Mucosa of descending colon (tissue), 3 donors: Measurements from ENCODE around the gene CDC42SE2. TPM values are rescaled to one million over a fixed set of nuclear protein-coding genes. Genes with fewer than 3 reads are reported as not detected.

Experiments used
- ATAC-seq: fragments of 200-7000 bp; cut with Tn5 transposase; one replicate; pipeline ENCODE4 v1.9.1; 2020; ENCODE audit warnings: mild to moderate bottlenecking, moderate library complexity
- DNase-seq, 3 donors: peaks; one replicate each; pipeline ENCODE4 v3.0.0-alpha.2; 2020
- H3K36me3 ChIP-seq: fragments of 200-600 bp; one replicate; pipeline ENCODE4 v1.8.0; 2021; ENCODE audit warnings: low read depth, mild to moderate bottlenecking
- H3K4me1 ChIP-seq: fragments of 200-600 bp; one replicate; pipeline ENCODE4 v1.8.0; 2021; ENCODE audit warnings: low read depth, mild to moderate bottlenecking
- H3K4me3 ChIP-seq: fragments of 200-600 bp; one replicate; pipeline ENCODE4 v1.8.0; 2021; ENCODE audit warnings: mild to moderate bottlenecking
- H3K9me3 ChIP-seq: fragments of 200-600 bp; one replicate; pipeline ENCODE4 v1.8.0; 2021; ENCODE audit warnings: mild to moderate bottlenecking
- intact Hi-C, 2 donors: fragments of 100-400 bp; cut with DNase I in 1 of 2; cut with micrococcal nuclease in 1 of 2; formaldehyde crosslinking; loops; one replicate each; pipeline versions ENCODE4 v1.11.0 to v1.11.1; 2022; cut with DNase I, micrococcal nuclease
- total RNA-seq, 3 donors: library from RNA; stranded (reverse); fragmentation: NEBNext Ultra II Directional in 2 of 3; extraction: Animal tissue kit (Norgen Biotek cat#: 25700) in 2 of 3; gene quantifications; one replicate each; pipeline versions ENCODE4 v1.2.1 to v1.2.4, GENCODE V29; 2021 to 2023
- TF ChIP-seq, protein P1 (sequence below): fragments of 200-600 bp; IDR thresholded peaks from one replicate; pipeline ENCODE4 v1.8.0; 2022; ENCODE audit warnings: antibody characterized with exemption, mild to moderate bottlenecking
- donor health status: DM: no; HTN: no; CAD: no; lungs with moderate emphysema.
- donor health status: DM: no; HTN: no; CAD: no.
- donor health status: DM: no; HTN: yes; CAD: no.

CDC42SE2 gene
- total RNA-seq, 3 donors from 2014 or later, result 60.5 to 116 (median 101) TPM

DNA sequence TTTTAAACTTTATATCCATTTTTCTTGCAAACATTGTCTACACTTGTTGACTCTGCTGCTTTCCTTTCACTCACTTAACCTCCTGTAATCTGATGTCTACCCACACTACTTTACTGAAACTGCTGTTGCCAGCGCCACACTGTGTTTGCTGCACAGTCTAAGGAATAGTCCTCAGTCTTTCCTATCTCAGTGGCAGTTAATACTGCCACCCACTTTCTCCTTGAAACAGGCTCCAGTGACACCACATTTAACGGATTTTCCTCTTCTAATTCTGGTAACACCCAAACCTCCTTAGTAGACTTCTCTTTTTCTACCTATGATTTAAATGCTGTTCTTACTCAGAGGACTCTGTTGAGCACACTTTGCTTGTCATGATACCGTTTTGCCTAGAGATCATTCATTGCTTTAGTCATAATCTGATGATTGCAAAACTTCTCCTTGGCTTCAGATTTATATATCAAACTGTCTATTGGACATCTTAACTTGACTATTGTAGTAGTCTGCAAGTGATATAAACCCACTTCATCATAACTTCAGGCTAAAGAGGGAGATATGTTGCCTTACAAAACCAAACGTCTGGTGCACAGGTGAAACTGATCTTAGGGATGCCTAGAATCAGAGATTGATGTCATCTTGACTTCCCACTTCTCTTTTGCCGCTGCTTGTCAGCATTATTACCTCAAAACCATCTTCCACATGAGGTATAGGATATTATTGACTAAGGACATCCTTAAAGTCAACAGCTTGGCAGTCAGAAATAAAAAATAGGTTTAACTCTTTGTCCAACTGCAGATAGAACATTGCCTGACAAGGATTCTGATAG, 94.1 kb downstream of the CDC42SE2 start:
- TF ChIP-seq, protein P1, sequence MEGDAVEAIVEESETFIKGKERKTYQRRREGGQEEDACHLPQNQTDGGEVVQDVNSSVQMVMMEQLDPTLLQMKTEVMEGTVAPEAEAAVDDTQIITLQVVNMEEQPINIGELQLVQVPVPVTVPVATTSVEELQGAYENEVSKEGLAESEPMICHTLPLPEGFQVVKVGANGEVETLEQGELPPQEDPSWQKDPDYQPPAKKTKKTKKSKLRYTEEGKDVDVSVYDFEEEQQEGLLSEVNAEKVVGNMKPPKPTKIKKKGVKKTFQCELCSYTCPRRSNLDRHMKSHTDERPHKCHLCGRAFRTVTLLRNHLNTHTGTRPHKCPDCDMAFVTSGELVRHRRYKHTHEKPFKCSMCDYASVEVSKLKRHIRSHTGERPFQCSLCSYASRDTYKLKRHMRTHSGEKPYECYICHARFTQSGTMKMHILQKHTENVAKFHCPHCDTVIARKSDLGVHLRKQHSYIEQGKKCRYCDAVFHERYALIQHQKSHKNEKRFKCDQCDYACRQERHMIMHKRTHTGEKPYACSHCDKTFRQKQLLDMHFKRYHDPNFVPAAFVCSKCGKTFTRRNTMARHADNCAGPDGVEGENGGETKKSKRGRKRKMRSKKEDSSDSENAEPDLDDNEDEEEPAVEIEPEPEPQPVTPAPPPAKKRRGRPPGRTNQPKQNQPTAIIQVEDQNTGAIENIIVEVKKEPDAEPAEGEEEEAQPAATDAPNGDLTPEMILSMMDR, result no peak
- DNase-seq (no peak), ATAC-seq (peak; percentile 34)
- H3K9me3 ChIP-seq, result no peaks in the 10 kb centered on the region
- no peaks in the 10 kb centered on the region for H3K4me1 ChIP-seq
- intact Hi-C loops, result no loop called here
- no peak overlapping the region for H3K4me3 ChIP-seq
- H3K36me3 ChIP-seq, result no peaks in the 10 kb centered on the region

DNA sequence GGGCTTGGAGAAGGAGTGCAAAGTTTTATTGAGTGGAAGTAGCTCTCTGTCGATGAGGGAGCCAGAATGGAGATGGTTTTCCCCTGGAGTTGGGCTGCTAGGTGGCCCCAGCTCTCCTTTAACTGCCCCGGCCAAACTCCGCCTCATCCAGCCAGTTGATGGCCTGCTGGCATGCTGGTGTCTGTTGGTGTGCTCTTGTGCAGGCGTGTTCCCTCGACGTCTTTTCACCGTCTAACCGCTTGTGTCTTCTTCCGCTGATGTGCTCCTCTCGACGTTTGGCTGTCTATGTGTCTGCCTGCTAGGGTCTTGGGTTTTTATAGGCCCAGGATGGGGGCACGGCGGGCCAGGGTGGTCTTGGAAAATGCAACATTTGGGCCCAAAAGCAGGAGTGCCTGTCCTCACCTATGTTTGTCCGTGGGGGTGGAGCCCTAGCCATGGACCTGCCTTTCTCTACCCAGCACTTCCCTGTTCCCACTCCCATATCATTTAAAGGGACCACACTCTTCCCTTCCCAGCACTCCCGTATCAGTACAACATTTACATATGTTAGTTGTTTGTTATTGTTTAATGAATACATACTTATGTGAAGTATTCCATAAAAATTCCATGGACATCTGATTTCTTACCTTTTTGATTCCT, 97.9 kb downstream of the CDC42SE2 start:
- DNase-seq (no peak), ATAC-seq (no peak)
- Histone ChIP-seq H3K36me3 (no peaks in the 10 kb centered on the region), H3K4me3 (no peak overlapping the region), H3K9me3 (no peaks in the 10 kb centered on the region), H3K4me1 (no peaks in the 10 kb centered on the region)
- intact Hi-C loops, result no loop called here
- TF ChIP-seq, protein P1, result no peak

DNA sequence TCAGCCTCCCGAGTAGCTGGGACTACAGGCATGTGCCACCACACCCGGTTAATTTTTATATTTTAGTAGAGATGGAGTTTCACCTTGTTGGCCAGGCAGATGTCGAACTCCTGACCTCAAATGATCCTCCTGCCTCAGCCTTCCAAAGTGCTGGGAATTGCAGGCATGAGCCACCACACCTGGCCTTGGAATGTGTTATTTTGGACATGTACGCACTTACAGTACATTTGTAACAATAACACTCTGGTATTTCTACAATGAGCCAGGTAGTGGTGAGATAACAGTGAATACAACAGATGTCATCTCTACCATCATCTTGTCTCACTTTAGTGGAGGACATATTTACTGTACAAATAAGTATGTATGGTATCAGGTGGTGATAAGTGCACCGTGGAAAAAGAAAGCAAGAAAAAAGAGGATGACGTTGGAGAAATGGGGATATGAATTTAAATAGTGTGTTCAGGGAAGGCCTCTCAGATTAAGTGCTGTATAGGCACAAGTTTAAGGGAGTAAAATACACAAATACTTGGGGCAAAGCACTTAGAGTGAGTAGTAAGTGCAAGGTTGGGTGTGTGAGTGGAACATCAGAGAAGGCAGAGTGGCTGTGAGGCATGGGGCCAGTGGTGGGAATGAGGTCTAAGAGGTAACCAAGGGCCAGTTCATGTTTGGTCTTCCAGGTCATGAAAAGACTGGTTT, 100.1 kb downstream of the CDC42SE2 start:
- peaks cover 4% of the 10 kb centered on the region for H3K4me1 ChIP-seq
- H3K36me3 ChIP-seq, result no peaks in the 10 kb centered on the region
- intact Hi-C loops, result no loop called here
- H3K9me3 ChIP-seq, result no peaks in the 10 kb centered on the region
- TF ChIP-seq, protein P1, result no peak
- ATAC-seq (peak; percentile 16), DNase-seq (no peak)
- H3K4me3 ChIP-seq, result no peak overlapping the region

DNA sequence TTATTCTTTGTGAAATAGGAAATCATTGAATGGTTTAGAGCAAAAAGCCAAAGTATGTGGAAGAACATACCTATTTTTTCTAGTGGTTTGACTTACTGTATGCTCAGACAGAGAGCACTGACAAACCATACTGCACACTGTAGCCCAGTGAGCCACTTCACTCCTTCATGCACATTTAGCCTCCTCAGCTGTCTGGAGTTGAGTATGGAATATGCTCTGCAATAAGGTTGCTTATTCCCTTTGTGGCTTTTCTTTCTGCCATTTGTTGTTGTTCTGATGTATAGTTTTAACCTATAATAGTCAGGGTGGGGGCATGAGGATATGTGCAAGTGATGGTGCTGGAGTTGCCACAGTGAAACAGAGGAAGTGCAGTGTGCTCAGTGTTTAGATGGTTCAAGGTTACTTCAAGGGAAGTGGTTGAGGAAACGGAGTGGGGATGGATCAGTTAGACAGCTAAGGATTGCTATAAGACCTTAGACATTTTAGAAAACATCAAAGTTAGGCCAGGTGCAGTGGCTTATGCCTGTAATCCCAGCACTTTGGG, 100.7 kb downstream of the CDC42SE2 start:
- DNase-seq (no peak), ATAC-seq (peak; percentile 60)
- no peaks in the 10 kb centered on the region for H3K36me3 ChIP-seq
- no peak overlapping the region for H3K4me3 ChIP-seq
- H3K4me1 ChIP-seq, result peaks cover 4% of the 10 kb centered on the region
- TF ChIP-seq, protein P1, result no peak
- intact Hi-C loops, result no loop called here
- no peaks in the 10 kb centered on the region for H3K9me3 ChIP-seq

DNA sequence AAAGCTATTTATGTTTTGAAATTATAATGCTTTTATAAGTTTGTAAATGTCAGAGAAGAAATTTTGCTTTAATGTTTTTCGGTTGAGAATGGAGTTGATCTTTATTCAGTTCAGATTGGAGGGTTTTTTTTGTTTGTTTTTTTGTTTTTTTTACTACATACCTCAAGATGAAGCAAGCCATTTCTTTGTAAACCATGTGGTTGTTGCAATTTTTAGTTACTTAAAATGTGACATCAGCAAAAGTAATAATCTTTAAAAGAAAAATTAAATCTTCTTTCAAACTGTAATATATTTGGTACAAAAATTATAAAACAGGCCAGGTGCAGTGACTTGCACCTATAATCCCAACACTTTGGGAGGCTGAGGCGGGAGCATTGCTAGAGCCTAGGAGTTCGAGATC, 102.6 kb downstream of the CDC42SE2 start:
- no peaks in the 10 kb centered on the region for H3K36me3 ChIP-seq
- peaks cover 4% of the 10 kb centered on the region for H3K4me1 ChIP-seq
- H3K9me3 ChIP-seq, result no peaks in the 10 kb centered on the region
- H3K4me3 ChIP-seq, result no peak overlapping the region
- DNase-seq, result no peak
- ATAC-seq, result no peak
- TF ChIP-seq, protein P1, result no peak
- intact Hi-C loops, result no loop called here
